Ecto neural progenitor cell (in vitro differentiated cells): Measurements from ENCODE around the gene SETD7.
A peak's percentile ranks its signal among the peaks of the same experiment; 100 is the strongest.

ENCODE experiments used
- DNase-seq: peaks from one replicate; pipeline ENCODE4 v3.0.0-alpha.2; 2018; ENCODE audit warnings: low spot score

The SETD7 gene

DNA sequence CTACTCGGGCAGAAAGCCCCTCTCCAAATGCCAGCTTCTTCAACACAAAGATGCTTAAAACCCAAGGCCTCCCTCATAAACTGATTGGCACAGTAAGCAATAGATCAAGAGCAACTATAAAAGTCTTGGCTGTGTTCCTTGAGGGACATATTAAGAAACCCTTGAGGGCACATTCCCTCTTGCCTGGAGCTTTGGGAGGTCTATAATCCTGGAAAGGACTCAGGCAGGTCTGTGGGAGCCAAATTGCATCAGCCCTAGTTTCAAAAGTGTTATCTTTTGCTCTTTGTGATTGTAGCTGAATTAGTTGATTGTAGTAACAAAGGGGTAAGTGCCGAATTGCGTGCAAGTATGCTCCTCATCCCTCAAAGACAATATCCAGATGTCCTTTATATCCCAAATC is 18.6 kb upstream of the SETD7 start:
- DNase-seq = no peak

DNA sequence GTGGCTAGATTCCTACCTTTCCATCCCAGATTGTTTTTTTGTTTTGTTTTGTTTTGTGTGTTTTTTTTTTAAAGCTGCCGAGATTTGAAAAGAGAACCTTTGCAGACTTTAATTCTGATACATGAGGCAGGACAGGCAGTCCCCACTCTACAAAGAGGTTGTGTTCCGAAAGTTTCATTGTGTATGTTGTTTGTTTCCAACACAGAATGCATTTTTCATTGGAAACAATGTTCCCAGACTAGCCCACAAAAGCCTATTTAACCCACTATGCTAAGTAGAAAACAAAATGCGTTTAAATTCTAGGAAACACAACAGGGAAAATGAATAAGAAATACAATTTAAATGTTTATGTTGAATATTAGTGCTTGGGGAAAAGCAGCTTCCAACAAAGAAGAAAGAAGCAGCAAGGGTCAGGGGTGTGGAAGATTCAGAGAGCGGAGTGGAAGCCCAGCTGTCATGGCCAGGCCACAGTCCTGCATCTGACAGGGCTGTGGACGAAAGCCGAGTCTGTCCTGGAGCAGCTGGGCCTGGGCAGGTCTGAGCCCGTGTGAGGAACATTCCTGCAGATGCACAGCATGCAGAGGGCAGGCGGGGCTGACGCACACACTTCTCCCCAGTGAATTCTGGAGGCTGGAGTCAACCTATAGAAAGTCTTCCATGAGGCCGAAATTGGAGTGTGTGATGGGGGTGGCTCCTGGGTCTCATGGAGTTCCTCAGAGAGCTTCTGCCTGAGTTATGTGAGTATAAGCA is 12.4 kb upstream of the SETD7 start:
- no peak for DNase-seq

- no peak for DNase-seq
Measured at GRCh38 chr4:139567159-139567870, 11.3 kb upstream of the SETD7 start.

GRCh38 chr4:139564502-139564901 is 8.5 kb upstream of the SETD7 start:
- DNase-seq = no peak

DNA sequence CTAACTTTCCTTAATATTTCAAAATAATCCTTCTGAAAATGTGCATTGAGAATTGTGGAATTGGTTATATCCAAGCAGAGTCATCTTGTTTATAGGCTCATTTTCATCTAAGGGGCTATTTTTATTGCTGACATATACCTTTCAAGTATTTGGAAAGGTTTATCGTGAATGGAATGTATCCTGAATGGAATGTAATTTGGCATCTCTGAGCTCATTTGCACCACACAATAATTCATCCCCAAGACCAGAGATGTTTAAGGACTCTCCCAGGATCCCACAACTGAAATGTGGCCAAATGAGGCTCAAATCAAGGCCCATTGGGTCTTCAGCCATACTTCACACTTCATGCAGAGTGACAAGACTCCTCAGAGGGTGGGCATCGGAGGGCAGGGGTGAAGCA is 7.5 kb upstream of the SETD7 start:
- DNase-seq = no peak

- no peak for DNase-seq
Measured at GRCh38 chr4:139562839-139563238, 6.8 kb upstream of the SETD7 start.

DNA sequence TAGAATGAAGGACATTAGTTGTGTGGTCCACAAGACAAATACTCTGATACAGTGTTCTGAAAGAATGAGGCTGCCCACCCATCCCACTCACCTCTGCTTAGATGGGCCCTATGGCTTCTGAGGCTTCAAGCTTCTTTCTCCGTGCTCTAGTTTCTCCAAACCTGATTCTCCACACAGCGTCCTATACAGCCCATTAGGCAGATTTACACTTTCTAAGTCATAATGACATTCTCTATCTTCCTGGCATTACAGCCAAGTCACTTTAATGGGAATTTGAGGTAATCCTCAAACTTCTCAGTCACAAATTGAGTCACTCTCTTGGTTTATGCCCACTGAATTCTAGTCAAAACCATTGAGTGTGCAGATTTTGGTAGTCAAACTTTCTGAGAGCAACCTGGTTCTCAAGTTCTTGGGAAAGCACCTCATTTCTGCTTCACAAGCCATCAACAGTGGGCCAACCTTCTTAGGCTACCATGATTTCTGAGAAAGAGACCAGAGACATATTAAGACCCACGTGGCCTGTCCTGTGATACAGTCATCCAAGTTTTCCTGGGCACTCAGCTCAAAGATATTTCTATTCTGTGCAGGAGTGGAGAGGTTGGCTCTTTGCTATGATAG is 6.2 kb upstream of the SETD7 start:
- no peak for DNase-seq

- DNase-seq = no peak
Measured at GRCh38 chr4:139560406-139561104, 4.5 kb upstream of the SETD7 start.

DNA sequence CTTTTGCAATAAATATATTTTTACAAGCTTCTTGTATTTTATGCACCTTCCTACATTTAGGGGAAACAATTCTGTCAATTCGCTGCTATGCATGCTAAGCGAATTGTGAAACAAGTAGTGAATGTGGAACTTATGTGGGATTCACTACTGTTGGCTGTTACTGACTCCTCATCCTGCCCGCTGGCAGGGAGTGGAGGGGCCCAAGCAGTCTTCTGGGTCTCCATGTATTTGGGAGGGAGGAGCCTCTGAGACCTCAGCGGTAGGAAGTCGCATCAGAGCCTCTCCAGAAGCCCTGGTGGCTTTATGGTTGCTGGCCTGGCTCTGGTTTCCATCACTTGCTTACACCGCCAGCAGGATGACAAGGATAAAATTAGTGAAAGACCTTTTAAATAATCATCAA is 3.7 kb upstream of the SETD7 start:
- no peak for DNase-seq

- no peak for DNase-seq
Measured at GRCh38 chr4:139559089-139559479, 3.1 kb upstream of the SETD7 start.

DNA sequence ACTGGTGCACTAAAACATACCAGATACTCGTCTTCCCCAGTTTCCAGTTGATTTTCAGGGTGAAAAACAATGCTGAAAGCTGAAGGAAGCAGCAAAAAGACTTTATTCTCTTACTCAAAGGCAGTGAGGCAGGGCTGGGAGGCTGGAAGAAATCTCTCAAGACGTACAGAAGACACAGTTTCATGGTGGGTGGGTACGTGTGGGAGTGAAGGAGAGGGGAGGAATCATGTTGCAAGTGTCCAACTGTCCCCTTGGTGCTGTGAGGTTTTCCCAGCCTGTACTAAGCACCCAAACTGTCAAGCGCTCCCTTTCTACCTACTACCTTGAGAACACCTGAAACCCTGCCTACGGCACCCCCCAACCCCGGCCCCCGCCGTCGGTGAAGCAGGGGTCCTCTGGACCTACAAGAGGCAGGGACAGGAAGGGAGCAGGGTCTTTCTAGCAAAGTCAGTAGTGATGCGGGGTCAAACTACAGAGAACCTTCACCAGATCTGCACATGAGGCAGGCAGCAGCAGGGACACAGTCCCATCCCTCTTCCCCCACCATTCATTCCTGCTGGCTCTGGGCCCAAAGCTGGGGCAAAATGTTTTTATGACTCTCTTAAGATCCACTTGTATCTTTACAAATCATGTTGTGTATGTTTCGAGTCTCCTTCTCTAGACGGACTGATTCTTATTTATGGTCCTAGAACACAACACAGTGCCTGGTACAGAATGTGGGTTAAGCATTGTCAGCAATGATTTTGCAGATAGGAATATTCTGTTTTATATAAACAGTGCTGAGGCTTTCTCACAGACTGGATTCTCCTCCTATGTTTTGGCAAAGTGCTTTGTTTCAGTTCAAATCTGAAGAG is 2.4 kb upstream of the SETD7 start:
- DNase-seq = no peak

- DNase-seq = no peak
Measured at GRCh38 chr4:139557556-139558110, 1.6 kb upstream of the SETD7 start.

DNA sequence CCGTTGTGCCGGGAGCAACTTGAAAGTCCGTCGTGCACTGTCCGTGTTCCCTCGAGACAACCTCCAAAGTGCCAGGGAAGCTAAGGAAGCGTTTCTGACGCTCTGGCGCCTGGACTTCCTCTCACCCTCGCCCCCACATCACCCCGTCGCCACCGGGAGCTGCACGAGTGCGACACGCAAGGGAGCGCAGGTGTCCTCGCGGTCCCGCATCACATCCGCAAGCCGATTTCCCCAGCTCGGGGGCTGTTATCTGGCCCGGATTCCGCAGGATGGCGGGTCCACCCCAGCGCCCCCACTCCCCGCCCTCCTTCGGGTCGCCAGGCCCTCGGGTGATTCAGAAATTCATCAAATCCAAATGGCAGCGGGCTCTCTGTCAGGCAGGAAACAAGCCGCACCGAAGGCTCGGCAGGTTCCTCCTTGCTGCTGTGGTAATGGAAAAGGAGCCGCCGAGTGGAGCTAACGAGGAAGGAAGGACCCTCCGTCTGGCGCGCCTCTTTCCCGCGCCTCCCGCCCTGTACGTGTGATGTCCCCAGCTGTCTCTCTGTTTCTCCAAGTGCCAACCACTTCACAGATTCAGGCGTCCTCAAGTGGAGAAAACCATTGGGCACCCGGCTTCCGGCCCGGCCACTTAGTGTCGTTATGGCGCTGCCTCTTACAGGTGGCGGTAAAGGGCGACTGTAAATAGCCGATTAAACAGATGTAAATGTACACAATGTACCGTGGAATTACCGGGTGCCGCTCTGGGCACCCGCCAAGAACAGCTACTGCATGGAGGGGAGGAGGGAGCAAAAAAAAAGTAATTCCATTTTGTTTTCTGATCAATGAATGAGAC is 921 bp upstream of the SETD7 start:
- DNase-seq = peak; percentile 72

GRCh38 chr4:139555705-139556070 is 331 bp downstream of the SETD7 start:
- peak; percentile 68 for DNase-seq

DNA sequence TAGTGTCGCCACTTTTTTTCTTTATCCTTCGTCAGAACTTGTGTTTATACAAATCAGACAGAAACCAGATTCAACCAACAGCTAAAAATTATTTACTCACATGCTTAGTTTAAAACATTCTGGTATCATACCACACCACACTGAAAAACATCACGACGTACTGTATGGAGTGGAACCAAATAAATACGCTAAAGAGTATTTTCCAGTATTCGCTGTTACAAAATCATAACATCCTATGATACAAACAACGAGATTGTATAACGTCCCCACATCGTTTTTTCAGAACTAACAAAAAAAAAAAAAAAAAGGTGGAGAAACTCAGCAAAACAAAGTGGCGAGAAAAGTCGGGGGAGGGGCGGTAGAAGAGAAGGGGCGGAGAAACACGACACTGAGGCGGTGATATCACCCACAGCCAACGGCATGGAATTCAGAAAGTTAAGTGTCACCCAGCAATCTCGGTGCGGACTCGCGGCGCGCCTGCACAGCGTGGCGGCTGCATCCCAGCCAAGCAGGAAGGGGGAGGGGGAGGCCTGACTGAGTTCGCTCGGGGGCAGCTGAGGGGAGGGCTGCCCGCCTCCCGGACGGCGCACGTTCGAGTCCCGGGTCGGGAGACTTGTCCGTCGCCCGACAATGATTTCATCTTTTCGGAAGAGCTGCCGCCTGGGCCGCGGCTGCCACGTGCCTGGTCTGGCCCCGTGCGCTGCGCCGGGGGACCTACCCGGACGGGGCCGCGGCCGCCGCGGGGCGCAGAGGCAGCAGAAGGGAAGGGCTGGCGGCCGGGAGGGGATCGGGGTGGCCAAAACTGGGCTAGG is 920 bp downstream of the SETD7 start:
- DNase-seq = peak; percentile 82

DNA sequence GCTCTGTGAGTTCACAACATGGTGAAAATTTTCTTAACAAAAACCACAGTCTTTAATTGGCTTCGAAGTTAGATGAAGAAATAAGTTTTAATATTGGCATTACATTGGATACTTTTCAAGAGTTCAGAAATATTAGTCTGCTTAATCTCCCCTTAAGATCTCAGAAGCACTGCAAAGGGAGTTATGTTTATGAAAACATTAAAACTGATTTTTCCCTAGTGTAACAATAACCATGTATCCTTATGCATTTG is 1.5 kb downstream of the SETD7 start:
- DNase-seq = no peak

GRCh38 chr4:139553751-139554641 is 2.0 kb downstream of the SETD7 start:
- DNase-seq = no peak

GRCh38 chr4:139552517-139553307 is 3.3 kb downstream of the SETD7 start:
- DNase-seq = no peak
